HTERT RPE-1 (cell line): ENCODE data around the gene GPC5.

Experiments used
- in situ Hi-C: fragments of 300-500 bp; cut with MboI; formaldehyde crosslinking; loops from 4 replicates; pipeline ENCODE4 v1.14.3; 2020; ENCODE audit warnings: low sequenced_read_pairs

GPC5 gene

DNA sequence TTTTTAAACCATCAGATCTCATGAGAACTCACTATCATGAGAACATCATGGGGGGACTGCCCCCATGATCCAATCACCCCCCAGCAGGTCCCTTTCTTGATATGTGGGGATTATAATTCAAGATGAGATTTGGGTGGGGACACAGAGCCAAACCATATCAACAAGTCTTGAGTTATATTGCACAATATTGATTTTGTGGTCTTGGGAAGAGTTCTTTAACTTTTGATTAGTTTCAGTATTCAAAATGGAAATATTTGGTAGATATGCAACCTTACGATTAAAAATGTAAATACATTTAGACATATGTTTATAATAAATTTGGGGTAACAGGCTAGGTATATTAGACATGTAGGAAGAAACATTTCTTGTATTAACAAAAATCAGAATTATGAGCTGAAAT, 188.2 kb downstream of the GPC5 start:
- in situ Hi-C loops = no loop called here

GRCh38 chr13:91588541-91588940, 190.1 kb downstream of the GPC5 start:
- in situ Hi-C loops = no loop called here

DNA sequence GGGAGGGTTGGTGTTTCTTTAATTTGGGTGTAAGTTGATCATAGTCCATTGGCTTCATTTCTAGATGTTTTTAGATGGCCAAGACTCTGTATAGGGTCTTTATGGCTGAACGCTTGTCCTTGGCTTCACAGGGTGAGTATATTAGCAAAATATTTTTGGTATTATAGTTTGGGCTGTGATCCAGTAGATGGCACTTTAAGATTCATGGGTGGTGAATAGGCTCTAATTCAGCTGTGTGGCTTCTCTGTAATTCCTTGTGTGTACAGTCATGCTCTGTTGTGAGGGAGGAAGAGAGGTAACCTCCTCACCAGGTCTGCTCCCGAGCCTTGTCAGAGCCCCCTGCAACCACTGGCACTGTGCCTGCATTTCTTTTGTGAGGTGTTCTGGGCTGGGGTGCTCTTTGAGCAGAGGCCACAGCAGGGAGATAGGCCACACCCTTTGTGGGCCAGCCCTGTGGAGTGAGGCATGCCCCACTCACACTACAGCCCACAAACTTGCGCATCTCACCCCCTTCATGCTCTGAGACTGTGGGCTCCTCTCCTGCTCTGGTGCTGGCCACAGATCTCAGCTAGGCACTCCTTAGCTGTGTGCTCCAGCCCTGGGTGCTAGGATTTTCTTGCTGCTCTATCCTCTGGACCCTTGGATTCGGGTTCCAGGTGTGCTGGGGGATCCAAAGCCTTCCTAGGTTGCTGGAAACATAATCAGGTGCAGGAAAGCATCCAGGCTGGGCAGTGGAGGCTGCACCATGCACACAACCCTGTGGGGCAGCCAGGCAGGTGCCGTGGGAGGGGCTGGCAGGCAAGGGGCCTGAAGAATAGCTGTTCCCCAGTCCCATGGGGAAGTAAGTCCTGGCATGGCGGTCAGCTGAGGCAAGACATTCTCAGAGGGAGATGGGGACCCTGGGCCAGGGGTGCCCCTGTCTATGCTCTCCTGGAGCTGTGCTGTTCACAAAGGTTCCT, 193.9 kb downstream of the GPC5 start:
- in situ Hi-C loops = no loop called here

- in situ Hi-C loops = no loop called here
These were observed 195.0 kb downstream of the GPC5 start for GRCh38 chr13:91593456-91593855.

- in situ Hi-C loops = no loop called here
These were observed 195.6 kb downstream of the GPC5 start for GRCh38 chr13:91594061-91594460.

- in situ Hi-C loops = no loop called here
These were observed 197.3 kb downstream of the GPC5 start for GRCh38 chr13:91595677-91596076.

GRCh38 chr13:91596842-91597241, 198.4 kb downstream of the GPC5 start:
- in situ Hi-C loops = no loop called here

- in situ Hi-C loops = no loop called here
These were observed 200.2 kb downstream of the GPC5 start for GRCh38 chr13:91598655-91599054.

- in situ Hi-C loops = no loop called here
These were observed 202.9 kb downstream of the GPC5 start for GRCh38 chr13:91601273-91601672.

GRCh38 chr13:91601807-91602206, 203.4 kb downstream of the GPC5 start:
- in situ Hi-C loops = no loop called here

- in situ Hi-C loops = no loop called here
These were observed 210.9 kb downstream of the GPC5 start for GRCh38 chr13:91609353-91609752.

GRCh38 chr13:91618315-91618714, 219.9 kb downstream of the GPC5 start:
- in situ Hi-C loops = no loop called here

DNA sequence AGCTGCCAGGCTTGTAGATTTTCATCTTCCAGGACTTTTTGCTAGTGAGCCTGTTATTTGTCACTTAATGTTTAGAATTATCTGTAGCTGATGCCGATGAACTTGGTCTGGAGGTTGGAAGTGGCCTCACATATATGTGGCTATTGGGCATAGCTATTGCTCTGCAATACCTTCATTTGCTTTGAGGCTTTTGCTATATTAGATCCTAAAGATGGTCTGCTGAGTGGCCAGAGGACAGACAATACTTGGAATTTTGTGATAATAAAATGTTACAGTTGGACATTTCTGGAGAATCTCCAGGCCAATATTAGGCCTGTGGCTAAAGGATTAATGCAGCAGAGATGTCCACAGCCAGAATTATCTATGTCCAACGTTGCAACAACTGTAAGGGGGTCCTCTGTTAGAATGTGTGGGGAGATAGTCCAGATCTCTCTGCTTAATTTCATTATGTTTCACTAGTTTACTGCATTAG, 222.3 kb downstream of the GPC5 start:
- in situ Hi-C loops = no loop called here

GRCh38 chr13:91621161-91621560, 222.7 kb downstream of the GPC5 start:
- in situ Hi-C loops = no loop called here

GRCh38 chr13:91621963-91622362, 223.5 kb downstream of the GPC5 start:
- in situ Hi-C loops = no loop called here

DNA sequence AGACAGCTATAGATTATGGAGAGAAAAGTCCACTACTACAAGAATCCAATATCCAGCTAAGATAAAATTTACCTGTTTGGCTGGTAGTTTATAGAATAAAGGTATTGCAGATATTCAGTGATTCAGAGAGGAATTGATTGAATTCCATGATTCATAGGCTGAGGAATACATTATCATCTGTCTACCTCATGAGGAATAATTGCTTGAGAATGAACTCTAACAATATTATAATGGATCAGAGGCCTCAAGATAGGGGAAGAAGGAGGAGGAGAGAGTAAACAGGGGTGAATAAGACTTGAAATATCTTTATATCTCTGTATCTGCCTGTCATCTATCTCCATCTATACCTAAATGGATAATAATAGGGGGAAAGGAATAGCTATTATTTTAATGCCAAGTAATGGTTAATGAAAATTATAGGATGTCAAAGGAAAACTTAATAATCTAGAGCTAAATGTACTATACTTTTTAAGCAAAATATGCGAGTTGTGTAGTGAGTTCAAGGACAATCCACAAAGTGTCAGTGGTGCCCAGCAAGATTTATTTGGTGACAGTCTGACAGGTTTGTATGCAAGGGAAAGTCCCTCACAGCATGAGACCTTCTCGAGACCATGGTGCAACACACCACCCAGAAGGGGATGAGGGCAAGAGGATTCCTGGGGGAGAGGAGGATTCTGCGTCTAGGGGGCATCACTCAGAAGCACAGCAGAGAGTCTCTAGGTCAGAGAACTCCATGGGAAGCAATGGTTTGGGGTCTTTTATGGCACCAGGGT, 224.5 kb downstream of the GPC5 start:
- in situ Hi-C loops = no loop called here

DNA sequence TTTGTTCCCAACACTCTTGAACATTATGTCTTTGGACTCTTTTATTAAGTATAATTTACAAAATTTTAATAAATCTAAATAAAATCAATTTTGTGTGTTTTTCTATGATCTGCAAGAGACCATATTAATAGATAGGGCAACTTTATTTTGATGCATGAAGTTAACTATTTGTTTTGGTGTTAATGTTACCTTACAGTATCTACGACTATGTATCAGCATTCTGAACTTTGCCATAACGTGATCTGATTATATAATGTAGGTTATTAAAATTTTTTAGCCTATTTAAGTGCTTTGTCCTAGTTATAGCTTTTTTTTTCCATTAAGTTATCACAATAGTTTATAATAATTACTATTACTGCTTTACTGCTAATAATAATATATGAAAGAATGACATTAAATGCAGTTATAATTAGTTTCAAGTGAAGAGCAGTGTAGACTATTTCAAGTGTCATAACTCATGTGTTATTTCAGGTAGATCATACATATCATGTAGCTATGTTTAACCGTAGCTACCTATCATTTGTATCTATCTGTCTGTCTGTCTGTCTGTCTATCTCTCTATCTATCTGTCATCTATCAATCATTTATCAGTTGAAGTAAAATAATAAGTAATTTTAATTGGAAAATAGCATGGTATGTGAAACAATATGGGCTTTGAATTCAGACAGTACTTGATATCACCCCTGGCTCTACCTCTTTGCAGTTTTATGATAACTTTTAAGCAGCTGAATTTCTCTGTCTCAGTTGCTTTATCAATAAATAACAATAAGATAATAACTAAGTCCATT, 229.7 kb downstream of the GPC5 start:
- in situ Hi-C loops = no loop called here

DNA sequence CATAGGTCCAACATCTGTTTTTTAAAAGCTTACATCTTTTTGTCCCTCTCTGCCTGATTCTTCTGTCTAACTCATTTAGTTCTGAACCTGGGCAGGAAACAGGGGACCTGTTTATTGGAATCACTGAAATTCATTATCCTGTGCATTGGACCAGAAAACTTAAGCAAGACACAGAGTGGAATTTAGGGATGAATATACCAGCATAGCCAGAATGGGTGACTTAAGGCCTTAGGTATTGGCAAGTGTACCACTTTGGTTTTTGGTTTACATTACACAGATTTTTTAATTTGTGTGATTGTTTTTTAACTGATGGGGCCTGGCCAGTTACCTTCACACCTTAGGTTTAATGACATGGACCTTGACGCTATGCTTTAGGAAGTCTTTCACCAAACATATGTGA, 232.5 kb downstream of the GPC5 start:
- in situ Hi-C loops = no loop called here

- in situ Hi-C loops = no loop called here
These were observed 233.7 kb downstream of the GPC5 start for GRCh38 chr13:91632086-91632485.

GRCh38 chr13:91639330-91639729, 240.9 kb downstream of the GPC5 start:
- in situ Hi-C loops = no loop called here

DNA sequence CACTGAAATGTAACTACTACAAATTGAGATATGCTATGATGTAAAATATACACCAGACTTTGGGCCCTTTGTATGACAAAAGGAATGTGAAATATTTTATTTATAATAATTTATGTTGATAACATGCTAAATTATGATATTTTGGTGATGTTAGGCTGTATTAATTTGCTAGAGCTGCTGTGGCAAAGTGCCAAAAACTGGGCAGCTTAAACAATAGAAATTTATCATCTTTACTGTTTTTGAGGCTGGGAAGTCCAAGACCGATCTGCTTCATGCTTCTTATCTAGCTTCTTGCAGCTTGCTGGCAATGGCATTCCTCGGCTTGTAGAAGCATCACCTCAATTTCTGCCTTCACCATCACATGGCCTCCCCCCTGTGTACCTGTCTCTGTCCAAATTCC, 245.0 kb downstream of the GPC5 start:
- in situ Hi-C loops = no loop called here
